ENCODE measurements around the gene C6orf120.

C6orf120 gene

GRCh38 chr6:169724494-169725124 lies 22.7 kb downstream of the C6orf120 start, which contains the start of gene PHF10:
Gene PHF10, minus strand, starts transcription at chr6:169724500. Its CDS starts 569 bp downstream, at chr6:169723931.
- peak in 50 of 51 donors; percentile 13 to 82 (median 52) for DNase-seq

GRCh38 chr6:169725125-169726048 lies 23.5 kb downstream of the C6orf120 start:
- peak in 33 of 51 donors; percentile 5 to 72 (median 25) for DNase-seq

GRCh38 chr6:169726049-169726400 lies 24.1 kb downstream of the C6orf120 start:
- DNase-seq, result no peak

GRCh38 chr6:169726963-169727362 lies 25.0 kb downstream of the C6orf120 start:
- DNase-seq, result no peak

GRCh38 chr6:169729961-169730360 lies 28.0 kb downstream of the C6orf120 start:
- DNase-seq, result no peak

GRCh38 chr6:169738204-169738975 lies 36.5 kb downstream of the C6orf120 start:
- no peak for DNase-seq

- no peak for DNase-seq
These were observed 37.1 kb downstream of the C6orf120 start for GRCh38 chr6:169738976-169739529.

GRCh38 chr6:169741344-169741743 lies 39.4 kb downstream of the C6orf120 start:
- no peak for DNase-seq

GRCh38 chr6:169745405-169745804 lies 43.5 kb downstream of the C6orf120 start:
- no peak for DNase-seq

GRCh38 chr6:169746556-169746955 lies 44.6 kb downstream of the C6orf120 start:
- DNase-seq, result no peak

- peak; percentile 69 to 95 (median 88) for DNase-seq
These were observed 49.5 kb downstream of the C6orf120 start, which contains the start of the genes DYNLT2 and ERMARD for GRCh38 chr6:169751242-169752073. Gene DYNLT2, minus strand, starts transcription at chr6:169751572. Its CDS starts 114 bp downstream, at chr6:169751458. Gene ERMARD, plus strand, starts transcription at chr6:169751622. Its CDS starts 36 bp downstream, at chr6:169751658.

GRCh38 chr6:169752074-169752623 lies 50.2 kb downstream of the C6orf120 start:
- DNase-seq, result peak in 4 of 51 donors; percentile 8 to 49 (median 30)

Measured in hypothalamus (tissue), 51 donors.